ENCODE data around the gene OR10P1.

The OR10P1 gene

GRCh38 chr12:55652352-55652751, 15.7 kb downstream of the OR10P1 start:
- Histone ChIP-seq H3K9me3 (ENCODE audit: insufficient read depth, low read depth, low read length) (0 out of 2 replicates have a peak, but pooled peaks cover 4% of the 10 kb centered on the region), H3K4me1 (ENCODE audit: insufficient read depth, low read length) (no peaks in the 10 kb centered on the region), H3K27me3 (ENCODE audit: insufficient read depth, low read length) (peaks cover 4% of the 10 kb centered on the region; the same call in 1 of the 2 replicates), H3K36me3 (ENCODE audit: insufficient read depth, low read length) (no peaks in the 10 kb centered on the region), H3K4me3 (ENCODE audit: low read length) (no peak overlapping the region), H3K9ac (ENCODE audit: low read depth, low read length) (no peak overlapping the region), H3K27ac (ENCODE audit: low read depth, low read length) (no peak overlapping the region)
- no CpG with 5 or more reads among the region's 3 CpGs for WGBS

GRCh38 chr12:55653031-55653430, 16.3 kb downstream of the OR10P1 start:
- WGBS, result 72% methylated on average over 3 of the region's 3 CpGs
- 0 out of 2 replicates have a peak, but pooled peaks cover 4% of the 10 kb centered on the region for H3K9me3 ChIP-seq (ENCODE audit: insufficient read depth, low read depth, low read length)
- no peaks in the 10 kb centered on the region for H3K4me1 ChIP-seq (ENCODE audit: insufficient read depth, low read length)
- H3K36me3 ChIP-seq (ENCODE audit: insufficient read depth, low read length), result no peaks in the 10 kb centered on the region
- peaks cover 4% of the 10 kb centered on the region; the same call in 1 of the 2 replicates for H3K27me3 ChIP-seq (ENCODE audit: insufficient read depth, low read length)
- no peak overlapping the region for H3K4me3 ChIP-seq (ENCODE audit: low read length)
- H3K9ac ChIP-seq (ENCODE audit: low read depth, low read length), result no peak overlapping the region
- H3K27ac ChIP-seq (ENCODE audit: low read depth, low read length), result no peak overlapping the region

- no peaks in the 10 kb centered on the region for H3K4me1 ChIP-seq (ENCODE audit: insufficient read depth, low read length)
- peaks cover 4% of the 10 kb centered on the region; the same call in 1 of the 2 replicates for H3K27me3 ChIP-seq (ENCODE audit: insufficient read depth, low read length)
- WGBS, result 94% methylated on average over 17 of the region's 17 CpGs
- H3K4me3 ChIP-seq (ENCODE audit: low read length), result no peak overlapping the region
- H3K9ac ChIP-seq (ENCODE audit: low read depth, low read length), result no peak overlapping the region
- H3K27ac ChIP-seq (ENCODE audit: low read depth, low read length), result no peak overlapping the region
- no peaks in the 10 kb centered on the region for H3K9me3 ChIP-seq (ENCODE audit: insufficient read depth, low read depth, low read length)
- no peaks in the 10 kb centered on the region for H3K36me3 ChIP-seq (ENCODE audit: insufficient read depth, low read length)
Measured at GRCh38 chr12:55654511-55655214, 18.0 kb downstream of the OR10P1 start.

- Histone ChIP-seq H3K4me3 (ENCODE audit: low read length) (no peak overlapping the region), H3K4me1 (ENCODE audit: insufficient read depth, low read length) (no peaks in the 10 kb centered on the region), H3K9me3 (ENCODE audit: insufficient read depth, low read depth, low read length) (no peaks in the 10 kb centered on the region), H3K36me3 (ENCODE audit: insufficient read depth, low read length) (no peaks in the 10 kb centered on the region), H3K27me3 (ENCODE audit: insufficient read depth, low read length) (peaks cover 4% of the 10 kb centered on the region; the same call in 1 of the 2 replicates), H3K9ac (ENCODE audit: low read depth, low read length) (no peak overlapping the region), H3K27ac (ENCODE audit: low read depth, low read length) (no peak overlapping the region)
- 78% methylated on average over 4 of the region's 4 CpGs for WGBS
Measured at GRCh38 chr12:55657212-55657611, 20.5 kb downstream of the OR10P1 start.

- Histone ChIP-seq H3K27me3 (ENCODE audit: insufficient read depth, low read length) (peaks cover 4% of the 10 kb centered on the region; the same call in 1 of the 2 replicates), H3K4me1 (ENCODE audit: insufficient read depth, low read length) (no peaks in the 10 kb centered on the region), H3K36me3 (ENCODE audit: insufficient read depth, low read length) (no peaks in the 10 kb centered on the region), H3K9ac (ENCODE audit: low read depth, low read length) (no peak overlapping the region), H3K4me3 (ENCODE audit: low read length) (no peak overlapping the region), H3K27ac (ENCODE audit: low read depth, low read length) (no peak overlapping the region), H3K9me3 (ENCODE audit: insufficient read depth, low read depth, low read length) (no peaks in the 10 kb centered on the region)
- 91% methylated on average over 6 of the region's 6 CpGs for WGBS
Measured at GRCh38 chr12:55658212-55658611, 21.5 kb downstream of the OR10P1 start.

- H3K27me3 ChIP-seq (ENCODE audit: insufficient read depth, low read length), result peaks cover 4% of the 10 kb centered on the region; the same call in 1 of the 2 replicates
- no peak overlapping the region for H3K4me3 ChIP-seq (ENCODE audit: low read length)
- no peak overlapping the region for H3K9ac ChIP-seq (ENCODE audit: low read depth, low read length)
- H3K9me3 ChIP-seq (ENCODE audit: insufficient read depth, low read depth, low read length), result no peaks in the 10 kb centered on the region
- 96% methylated on average over 3 of the region's 3 CpGs for WGBS
- H3K27ac ChIP-seq (ENCODE audit: low read depth, low read length), result no peak overlapping the region
- no peaks in the 10 kb centered on the region for H3K36me3 ChIP-seq (ENCODE audit: insufficient read depth, low read length)
- no peaks in the 10 kb centered on the region for H3K4me1 ChIP-seq (ENCODE audit: insufficient read depth, low read length)
Measured at GRCh38 chr12:55658635-55659391, 22.1 kb downstream of the OR10P1 start.

- Histone ChIP-seq H3K27me3 (ENCODE audit: insufficient read depth, low read length) (peaks cover 4% of the 10 kb centered on the region; the same call in 1 of the 2 replicates), H3K9ac (ENCODE audit: low read depth, low read length) (no peak overlapping the region), H3K9me3 (ENCODE audit: insufficient read depth, low read depth, low read length) (no peaks in the 10 kb centered on the region), H3K4me3 (ENCODE audit: low read length) (no peak overlapping the region), H3K4me1 (ENCODE audit: insufficient read depth, low read length) (no peaks in the 10 kb centered on the region), H3K27ac (ENCODE audit: low read depth, low read length) (no peak overlapping the region), H3K36me3 (ENCODE audit: insufficient read depth, low read length) (no peaks in the 10 kb centered on the region)
- 87% methylated on average over 9 of the region's 9 CpGs for WGBS
Measured at GRCh38 chr12:55659486-55660385, 23.0 kb downstream of the OR10P1 start.

- WGBS, result 67% methylated on average over 1 of the region's 1 CpG
- Histone ChIP-seq H3K4me1 (ENCODE audit: insufficient read depth, low read length) (no peaks in the 10 kb centered on the region), H3K27me3 (ENCODE audit: insufficient read depth, low read length) (no peaks in the 10 kb centered on the region), H3K9ac (ENCODE audit: low read depth, low read length) (no peak overlapping the region), H3K27ac (ENCODE audit: low read depth, low read length) (no peak overlapping the region), H3K36me3 (ENCODE audit: insufficient read depth, low read length) (no peaks in the 10 kb centered on the region), H3K9me3 (ENCODE audit: insufficient read depth, low read depth, low read length) (no peaks in the 10 kb centered on the region), H3K4me3 (ENCODE audit: low read length) (no peak overlapping the region)
Measured at GRCh38 chr12:55663391-55663790, 26.7 kb downstream of the OR10P1 start.

- H3K27ac ChIP-seq (ENCODE audit: low read depth, low read length), result no peak overlapping the region
- no peak overlapping the region for H3K9ac ChIP-seq (ENCODE audit: low read depth, low read length)
- H3K4me1 ChIP-seq (ENCODE audit: insufficient read depth, low read length), result no peaks in the 10 kb centered on the region
- 94% methylated on average over 10 of the region's 10 CpGs for WGBS
- no peaks in the 10 kb centered on the region for H3K9me3 ChIP-seq (ENCODE audit: insufficient read depth, low read depth, low read length)
- H3K4me3 ChIP-seq (ENCODE audit: low read length), result no peak overlapping the region
- no peaks in the 10 kb centered on the region for H3K36me3 ChIP-seq (ENCODE audit: insufficient read depth, low read length)
- H3K27me3 ChIP-seq (ENCODE audit: insufficient read depth, low read length), result no peaks in the 10 kb centered on the region
Measured at GRCh38 chr12:55664826-55665225, 28.1 kb downstream of the OR10P1 start.

GRCh38 chr12:55666508-55666907, 29.8 kb downstream of the OR10P1 start:
- WGBS, result 90% methylated on average over 7 of the region's 7 CpGs
- H3K4me1 ChIP-seq (ENCODE audit: insufficient read depth, low read length), result no peaks in the 10 kb centered on the region
- no peak overlapping the region for H3K9ac ChIP-seq (ENCODE audit: low read depth, low read length)
- no peaks in the 10 kb centered on the region for H3K9me3 ChIP-seq (ENCODE audit: insufficient read depth, low read depth, low read length)
- no peak overlapping the region for H3K27ac ChIP-seq (ENCODE audit: low read depth, low read length)
- no peak overlapping the region for H3K4me3 ChIP-seq (ENCODE audit: low read length)
- no peaks in the 10 kb centered on the region for H3K27me3 ChIP-seq (ENCODE audit: insufficient read depth, low read length)
- no peaks in the 10 kb centered on the region for H3K36me3 ChIP-seq (ENCODE audit: insufficient read depth, low read length)

GRCh38 chr12:55670276-55670675, 33.6 kb downstream of the OR10P1 start:
- H3K9me3 ChIP-seq (ENCODE audit: insufficient read depth, low read depth, low read length), result no peaks in the 10 kb centered on the region
- H3K4me1 ChIP-seq (ENCODE audit: insufficient read depth, low read length), result no peaks in the 10 kb centered on the region
- H3K27me3 ChIP-seq (ENCODE audit: insufficient read depth, low read length), result no peaks in the 10 kb centered on the region
- no peaks in the 10 kb centered on the region for H3K36me3 ChIP-seq (ENCODE audit: insufficient read depth, low read length)
- H3K9ac ChIP-seq (ENCODE audit: low read depth, low read length), result no peak overlapping the region
- H3K4me3 ChIP-seq (ENCODE audit: low read length), result no peak overlapping the region
- H3K27ac ChIP-seq (ENCODE audit: low read depth, low read length), result no peak overlapping the region
